ENCODE measurements around the gene ISYNA1.
"Not testable (repeated sequence)": the region's sequence is repeated elsewhere in the genome, so short reads cannot be mapped to it uniquely, and the experiment has no call there.

The ISYNA1 gene

DNA sequence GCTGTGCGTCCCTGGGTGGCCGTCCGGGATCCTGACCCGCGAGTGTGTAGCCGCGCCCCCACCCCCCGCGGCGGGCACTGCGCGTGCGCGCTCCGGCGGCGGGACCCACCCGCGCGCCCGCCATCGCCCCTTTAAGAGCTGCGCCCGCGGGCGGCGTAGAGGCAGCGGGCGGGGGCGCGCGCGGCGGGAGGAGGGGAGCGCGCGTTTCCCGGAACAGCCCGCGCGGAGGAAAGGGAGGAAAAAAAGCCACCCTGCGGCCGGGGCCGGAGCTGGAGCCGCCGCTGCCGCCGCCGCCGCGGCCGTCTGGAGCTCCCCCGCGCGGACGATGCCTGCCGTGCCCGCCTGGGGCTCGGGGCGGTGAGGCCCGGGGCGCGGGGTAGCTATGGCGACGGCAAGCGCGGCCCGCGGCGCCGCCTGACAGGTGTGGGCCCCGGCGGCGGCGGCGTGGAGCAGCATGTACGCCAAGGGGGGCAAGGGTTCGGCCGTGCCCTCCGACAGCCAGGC lies 18.7 kb downstream of the ISYNA1 start, which contains the start of gene SSBP4:
SSBP4 (plus strand) TSS at position 204 of the 504 bp plus-strand sequence; CDS start at position 455, 251 bp downstream.
- DNase-seq (ENCODE audit: low read depth in 2 of 2) = peak in 1 of 2 donors; percentile 27

GRCh38 chr19:18418483-18419194 lies 19.3 kb downstream of the ISYNA1 start:
- DNase-seq (ENCODE audit: low read depth in 2 of 2) = no peak

GRCh38 chr19:18418029-18418482 lies 19.9 kb downstream of the ISYNA1 start:
- no peak for DNase-seq (ENCODE audit: low read depth in 2 of 2)

DNA sequence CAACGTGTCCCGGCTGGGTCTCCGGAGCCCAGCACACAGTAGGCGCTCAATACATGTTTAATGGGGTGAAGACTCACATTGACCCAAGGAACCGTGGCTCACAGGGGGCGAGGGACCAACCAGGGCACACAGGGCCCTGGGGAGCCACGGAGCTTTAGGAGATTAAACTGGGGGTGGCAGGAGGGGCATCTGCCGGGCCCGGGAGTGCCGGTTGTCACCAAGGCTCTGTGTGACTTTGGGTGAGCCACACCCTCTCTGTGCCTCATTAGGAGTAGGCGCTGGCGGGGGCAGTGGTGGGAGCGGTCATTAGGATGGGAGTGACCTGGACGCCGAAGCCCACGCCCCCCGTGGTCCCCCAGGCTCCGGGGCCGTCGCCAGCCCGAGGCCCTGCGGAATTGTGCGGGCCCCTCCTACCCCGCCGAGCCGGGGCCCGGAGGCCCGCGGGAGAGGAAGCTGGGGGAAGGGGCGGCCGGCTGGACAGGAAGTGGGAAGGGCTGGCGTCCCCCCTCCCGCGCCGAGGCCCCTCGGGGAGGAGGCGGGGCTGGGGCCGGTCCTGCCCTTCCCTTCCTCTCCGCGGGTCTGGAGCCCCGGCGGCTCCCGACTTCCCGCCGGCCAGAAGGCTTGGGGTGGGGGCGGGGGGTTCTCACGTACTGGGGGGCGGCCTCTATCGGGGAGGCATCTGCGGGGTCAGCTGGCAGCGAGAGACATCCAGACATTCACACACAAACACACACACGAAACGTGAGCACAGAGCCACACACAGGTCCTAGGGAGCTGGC lies 20.5 kb downstream of the ISYNA1 start:
- no peak for DNase-seq (ENCODE audit: low read depth in 2 of 2)

GRCh38 chr19:18416778-18417249 lies 21.1 kb downstream of the ISYNA1 start:
- peak in 1 of 2 donors; percentile 32 for DNase-seq (ENCODE audit: low read depth in 2 of 2)

GRCh38 chr19:18415178-18415867 lies 22.6 kb downstream of the ISYNA1 start:
- DNase-seq (ENCODE audit: low read depth in 2 of 2) = no peak

GRCh38 chr19:18414504-18415177 lies 23.3 kb downstream of the ISYNA1 start:
- DNase-seq (ENCODE audit: low read depth in 2 of 2) = no peak

DNA sequence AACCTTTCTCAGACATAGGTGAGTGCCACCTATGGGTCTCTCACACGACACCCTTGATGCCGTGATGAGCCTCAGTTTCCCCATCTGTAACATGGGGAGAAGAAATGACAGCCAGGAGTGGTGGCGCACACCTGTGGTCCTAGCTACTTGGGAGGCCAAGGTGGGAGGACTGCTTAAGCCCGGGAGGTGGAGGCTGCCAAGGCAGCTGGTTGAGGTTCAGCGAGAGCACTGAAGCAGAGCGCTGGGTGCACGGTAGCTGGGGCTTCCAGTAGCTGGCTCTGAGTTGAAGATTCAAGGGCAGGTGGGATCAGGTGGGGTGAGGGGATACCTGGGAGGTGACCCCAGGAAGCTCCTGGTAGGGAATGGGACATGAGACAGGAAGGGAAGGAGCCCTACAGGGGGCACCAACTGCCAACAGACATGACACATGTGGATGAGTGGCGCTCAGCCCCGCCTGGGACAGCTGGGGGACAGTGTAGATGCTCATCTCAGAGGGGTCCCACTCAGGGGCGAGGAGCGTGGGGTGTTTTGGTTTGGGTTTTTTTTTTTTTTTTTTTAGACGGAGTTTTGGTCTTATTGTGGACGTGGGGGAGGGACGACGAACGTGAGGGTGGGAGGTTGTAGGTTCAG lies 25.2 kb downstream of the ISYNA1 start:
- DNase-seq (ENCODE audit: low read depth in 2 of 2) = no peak

DNA sequence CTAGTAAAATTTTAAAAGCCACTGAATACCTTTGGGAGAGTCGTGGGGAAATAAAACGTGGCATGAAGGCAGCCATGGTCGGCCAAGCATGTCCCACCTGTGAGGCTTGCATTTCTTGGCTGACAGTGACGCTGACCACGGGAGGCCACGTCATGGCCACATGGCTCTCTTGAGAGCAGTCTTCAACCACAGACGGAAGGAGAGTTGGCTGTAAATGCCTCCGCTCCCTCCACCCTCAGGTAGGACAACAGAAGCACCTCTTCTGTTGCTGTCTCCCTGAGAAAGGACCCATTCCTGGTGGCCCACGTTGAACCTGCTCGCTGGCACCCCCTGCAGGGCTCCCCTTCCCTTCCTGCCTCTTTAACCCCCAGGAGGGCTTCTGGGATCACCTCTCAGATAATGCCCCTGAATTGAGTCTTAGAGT lies 29.9 kb downstream of the ISYNA1 start:
- DNase-seq (ENCODE audit: low read depth in 2 of 2) = no peak

DNA sequence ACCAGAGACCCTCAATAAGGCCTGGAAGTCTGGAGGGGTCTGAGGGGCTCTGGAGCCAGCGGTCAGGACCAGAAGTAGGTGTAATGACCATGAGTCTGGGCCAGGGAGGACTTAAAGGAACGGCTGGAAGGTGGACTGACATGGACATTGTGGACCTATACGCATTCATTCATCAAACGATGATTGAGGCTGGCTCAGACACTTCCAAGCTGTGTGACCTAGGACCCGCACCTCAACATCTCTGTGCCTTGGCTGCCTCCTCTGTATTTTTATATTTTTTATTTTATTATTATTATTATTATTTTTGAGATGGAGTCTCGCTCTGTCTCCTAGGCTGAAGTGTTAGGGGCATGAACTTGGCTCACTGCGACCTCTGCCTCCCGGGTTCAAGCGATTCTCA lies 31.2 kb downstream of the ISYNA1 start:
- no peak for DNase-seq (ENCODE audit: low read depth in 2 of 2)

- not testable (repeated sequence) for DNase-seq (ENCODE audit: low read depth in 2 of 2)
These were observed 32.2 kb downstream of the ISYNA1 start for GRCh38 chr19:18405754-18406153.

GRCh38 chr19:18402455-18403248 lies 35.3 kb downstream of the ISYNA1 start:
- not testable (repeated sequence) for DNase-seq (ENCODE audit: low read depth in 2 of 2)

- DNase-seq (ENCODE audit: low read depth in 2 of 2) = no peak
These were observed 36.3 kb downstream of the ISYNA1 start for GRCh38 chr19:18401580-18402112.

DNA sequence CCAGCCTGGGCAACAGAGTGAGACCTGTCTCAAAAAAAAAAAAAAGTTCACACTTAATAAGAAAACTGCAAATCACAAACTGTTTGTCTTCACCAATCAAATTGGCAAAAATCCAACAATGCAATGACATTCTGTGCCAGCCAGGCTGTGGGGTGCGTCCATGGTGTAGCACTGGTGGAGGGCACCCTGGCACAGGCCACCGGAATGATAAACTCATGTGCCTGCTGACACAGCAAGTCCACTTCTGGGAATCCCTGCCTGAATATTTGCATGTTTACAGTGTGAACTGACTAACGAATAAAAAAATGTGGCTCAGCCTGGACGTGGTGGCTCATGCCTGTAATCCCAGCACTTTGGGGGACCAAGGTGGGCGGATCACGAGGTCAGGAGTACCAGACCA lies 38.9 kb downstream of the ISYNA1 start:
- DNase-seq (ENCODE audit: low read depth in 2 of 2) = no peak

GRCh38 chr19:18397242-18398202 lies 40.4 kb downstream of the ISYNA1 start, which contains the start of gene LRRC25:
Gene LRRC25 (minus strand): TSS chr19:18397622. CDS start chr19:18396963, 659 bp downstream.
- no peak for DNase-seq (ENCODE audit: low read depth in 2 of 2)

GRCh38 chr19:18396471-18397241 lies 41.3 kb downstream of the ISYNA1 start:
- no peak for DNase-seq (ENCODE audit: low read depth in 2 of 2)

DNA sequence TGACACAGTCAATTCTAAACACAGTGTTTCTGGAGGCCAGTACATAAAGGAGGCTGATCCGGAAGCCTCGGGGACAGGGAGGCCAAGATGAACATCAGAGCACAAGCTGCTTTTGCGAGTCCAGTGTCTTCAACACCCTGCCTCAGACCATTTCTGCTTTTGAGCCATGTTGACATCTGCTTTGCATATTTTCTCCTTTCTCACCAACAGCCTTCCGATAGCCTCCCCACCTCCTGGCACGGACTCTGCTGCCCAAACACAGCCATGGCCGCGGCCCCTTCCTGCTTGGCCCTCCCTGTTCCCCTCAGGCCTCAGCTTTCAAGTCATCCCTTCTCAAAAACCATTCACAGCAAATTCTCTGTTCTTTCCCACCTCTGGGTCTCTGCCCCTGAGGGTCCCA lies 44.1 kb downstream of the ISYNA1 start:
- no peak for DNase-seq (ENCODE audit: low read depth in 2 of 2)

GRCh38 chr19:18392926-18393325 lies 45.0 kb downstream of the ISYNA1 start:
- DNase-seq (ENCODE audit: low read depth in 2 of 2) = no peak
